Spleen (tissue), 11 donors: Measurements from ENCODE around the gene CNTD1. TPM values are rescaled to one million over a fixed set of nuclear protein-coding genes. Genes with fewer than 3 reads are reported as not detected.

Source experiments
- DNase-seq: peaks from one replicate; pipeline ENCODE4 v3.0.0-alpha.2; 2020
- H3K27ac ChIP-seq, 8 donors: fragments of 200-600 bp; sonication (generic) in 7 of 8; 1 replicate in 4 of 8; 2 replicates in 4 of 8; pipeline versions ENCODE4 v1.5.0 to v1.8.0; 2016 to 2021; ENCODE audit warnings: inconsistent platforms in 4 of 8, mild to moderate bottlenecking in 4 of 8, moderate library complexity in 1 of 8
- H3K27me3 ChIP-seq, 7 donors: fragments of 200-600 bp; sonication (generic) in 6 of 7; replicated peaks in 1 of 7; 1 replicate in 4 of 7; 2 replicates in 3 of 7; pipeline versions ENCODE4 v1.5.0 to v1.8.0; 2016 to 2021; ENCODE audit warnings: inconsistent platforms in 3 of 7, mild to moderate bottlenecking in 1 of 7
- H3K36me3 ChIP-seq, 6 donors: fragments of 200-600 bp; sonication (generic) in 5 of 6; 1 replicate in 4 of 6; 2 replicates in 2 of 6; pipeline versions ENCODE4 v1.5.0 to v1.8.0; 2016 to 2021; ENCODE audit warnings: inconsistent platforms in 2 of 6
- H3K4me1 ChIP-seq, 6 donors: fragments of 200-600 bp; sonication (generic) in 5 of 6; 1 replicate in 3 of 6; 2 replicates in 3 of 6; pipeline versions ENCODE4 v1.5.0 to v1.8.0; 2016 to 2021; ENCODE audit warnings: inconsistent platforms in 3 of 6
- H3K4me3 ChIP-seq, 8 donors: fragments of 200-600 bp; sonication (generic) in 7 of 8; 1 replicate in 4 of 8; 2 replicates in 4 of 8; pipeline versions ENCODE4 v1.5.0 to v1.8.0; 2016 to 2021; ENCODE audit warnings: inconsistent platforms in 4 of 8, mild to moderate bottlenecking in 4 of 8, moderate library complexity in 2 of 8
- H3K9me3 ChIP-seq, 8 donors: fragments of 200-600 bp; sonication (generic) in 7 of 8; 1 replicate in 4 of 8; 2 replicates in 4 of 8; pipeline versions ENCODE4 v1.5.0 to v1.8.0; 2016 to 2021; ENCODE audit warnings: inconsistent platforms in 4 of 8
- POLR2A ChIP-seq, 3 donors: fragments of 450-650 bp; IDR thresholded peaks; one replicate each; pipeline ENCODE4 v1.5.1; 2017; ENCODE audit warnings: antibody characterized with exemption in 3 of 3, mild to moderate bottlenecking in 1 of 3
- POLR2AphosphoS5 ChIP-seq, 3 donors: sonication (generic); formaldehyde crosslinking; IDR thresholded peaks; one replicate each; pipeline ENCODE4 v1.5.1; 2017; ENCODE audit warnings: antibody characterized with exemption in 3 of 3
- WGBS, 5 donors: extraction: QIAGEN DNeasy Blood & Tissue Kit in 3 of 5; methylation state at CpG; one replicate each; pipeline versions ENCODE4 v1.1.5 to v1.1.7; 2013 to 2018; 5-methylcytosine and 5-hydroxymethylcytosine counted together
- intact Hi-C: fragments of 100-400 bp; cut with DNase I; formaldehyde crosslinking; loops from one replicate; pipeline ENCODE4 v1.15.0; 2023; ENCODE audit warnings: low total_unique reads
- polyA plus RNA-seq, 3 donors: library from polyadenylated mRNA; stranded (reverse); fragments of 200-250 nt; gene quantifications; one replicate each; pipeline ENCODE4 v1.2.1, GENCODE V29; 2013
- total RNA-seq, 7 donors: library from RNA; depleted of rRNA in 3 of 7; stranded (reverse); fragments of >200 nt in 3 of 7; fragmentation: NEBNext Ultra II Directional in 4 of 7; extraction: Animal tissue kit (Norgen Biotek cat#: 25700) in 4 of 7; gene quantifications; one replicate each; pipeline versions ENCODE4 v1.1.0 to v1.2.1, GENCODE V29; 2016 to 2021
- TF ChIP-seq, protein P1 (sequence below), 11 experiments: fragments of 200-600 bp in 7 of 11; fragments of 450-650 bp in 4 of 11; sonication (generic) in 4 of 11; IDR thresholded peaks in 8 of 11; conservative IDR thresholded peaks in 3 of 11; 1 replicate in 7 of 11; 2 replicates in 4 of 11; pipeline versions ENCODE4 v1.4.0 to v1.8.0; 2016 to 2021; ENCODE audit warnings: antibody characterized with exemption in 11 of 11, inconsistent platforms in 4 of 11, mild to moderate bottlenecking in 1 of 11
- donor health status: healthy with polysubstance abuse.
- donor health status: DM: no; HTN: no; CAD: no; lungs with moderate emphysema.
- donor health status: DM: no; HTN: no; CAD: no.
- donor health status: Bipolar disorder and iron deficiency.
- donor health status: healthy.
- donor health status: DM: no; HTN: no; CAD: no.
- donor health status: DM: yes; HTN: yes; CAD: no.

Gene CNTD1
- total and polyA plus RNA-seq, 10 donors, result 0.17 to 0.26 (median 0.24) TPM; not detected in 7

DNA sequence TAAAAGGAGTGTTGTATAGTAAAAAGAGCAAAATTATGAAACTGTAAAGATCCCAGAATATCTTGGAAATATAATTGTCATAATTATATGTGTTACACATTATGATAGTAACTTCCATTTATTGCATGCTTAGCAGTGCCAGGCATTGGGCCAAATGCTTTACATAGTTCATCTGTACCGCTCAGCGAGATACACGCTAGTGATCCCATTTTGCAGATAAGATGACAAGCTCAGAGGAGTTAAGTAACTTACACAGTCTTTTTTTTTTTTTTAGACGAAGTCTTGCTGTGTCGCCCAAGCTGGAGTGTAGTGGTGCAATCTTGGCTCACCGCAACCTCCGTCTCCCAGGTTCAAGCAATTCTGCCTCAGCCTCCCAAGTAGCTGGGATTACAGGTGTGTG lies 47.0 kb upstream of the CNTD1 start:
- Histone ChIP-seq H3K36me3 (no peaks in the 10 kb centered on the region), H3K4me1 (peaks cover 0 to 30% (median 10%) of the 10 kb centered on the region in 6 donors), H3K27ac (no peak overlapping the region), H3K4me3 (no peak overlapping the region), H3K27me3 (peaks cover 0 to 14% (median 0%) of the 10 kb centered on the region in 7 donors), H3K9me3 (no peaks in the 10 kb centered on the region)
- 68 to 86% (median 85%) methylated on average over 7 of the region's 7 CpGs for WGBS, 5 donors
- TF ChIP-seq POLR2AphosphoS5 (IDR thresholded peaks at IDR 0.05) (no peak), POLR2A (IDR thresholded peaks at IDR 0.05) (no peak)
- TF ChIP-seq, protein P1, sequence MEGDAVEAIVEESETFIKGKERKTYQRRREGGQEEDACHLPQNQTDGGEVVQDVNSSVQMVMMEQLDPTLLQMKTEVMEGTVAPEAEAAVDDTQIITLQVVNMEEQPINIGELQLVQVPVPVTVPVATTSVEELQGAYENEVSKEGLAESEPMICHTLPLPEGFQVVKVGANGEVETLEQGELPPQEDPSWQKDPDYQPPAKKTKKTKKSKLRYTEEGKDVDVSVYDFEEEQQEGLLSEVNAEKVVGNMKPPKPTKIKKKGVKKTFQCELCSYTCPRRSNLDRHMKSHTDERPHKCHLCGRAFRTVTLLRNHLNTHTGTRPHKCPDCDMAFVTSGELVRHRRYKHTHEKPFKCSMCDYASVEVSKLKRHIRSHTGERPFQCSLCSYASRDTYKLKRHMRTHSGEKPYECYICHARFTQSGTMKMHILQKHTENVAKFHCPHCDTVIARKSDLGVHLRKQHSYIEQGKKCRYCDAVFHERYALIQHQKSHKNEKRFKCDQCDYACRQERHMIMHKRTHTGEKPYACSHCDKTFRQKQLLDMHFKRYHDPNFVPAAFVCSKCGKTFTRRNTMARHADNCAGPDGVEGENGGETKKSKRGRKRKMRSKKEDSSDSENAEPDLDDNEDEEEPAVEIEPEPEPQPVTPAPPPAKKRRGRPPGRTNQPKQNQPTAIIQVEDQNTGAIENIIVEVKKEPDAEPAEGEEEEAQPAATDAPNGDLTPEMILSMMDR (IDR thresholded peaks at IDR 0.05 in 8 of 11, conservative IDR thresholded peaks at IDR 0.05 in 3 of 11), result no peak
- DNase-seq, result no peak
- intact Hi-C loops, result no loop called here

DNA sequence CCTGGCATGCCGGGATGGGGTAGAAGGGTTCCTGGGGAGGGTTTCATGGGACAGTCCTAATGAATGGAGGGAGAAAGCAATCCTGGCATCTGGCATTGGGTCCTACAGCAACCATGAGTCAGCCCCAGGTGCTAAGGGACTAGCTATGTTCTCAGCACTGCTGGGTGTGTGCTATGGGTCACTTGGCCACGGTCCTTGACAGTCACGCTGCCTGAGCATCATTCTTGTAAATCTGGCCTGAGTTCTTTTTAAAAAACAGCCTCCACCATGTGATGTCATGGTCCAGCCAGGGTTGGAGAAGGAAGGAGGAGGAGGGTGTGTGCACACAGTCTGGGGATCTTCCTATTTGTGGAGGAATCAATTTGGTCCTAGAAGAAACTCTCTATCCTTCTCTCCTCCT lies 43.9 kb upstream of the CNTD1 start:
- 88 to 94% (median 90%) methylated on average over 3 of the region's 3 CpGs for WGBS, 5 donors
- peak; percentile 40 for DNase-seq
- intact Hi-C loops, result no loop called here

GRCh38 chr17:42759982-42760651 lies 38.5 kb upstream of the CNTD1 start:
- peak; percentile 54 for DNase-seq
- WGBS, 5 donors, result 37 to 53% (median 45%) methylated on average over 11 of the region's 11 CpGs
- TF ChIP-seq, protein P1 (IDR thresholded peaks at IDR 0.05 in 8 of 11, conservative IDR thresholded peaks at IDR 0.05 in 3 of 11), result no peak
- TF ChIP-seq POLR2AphosphoS5 (IDR thresholded peaks at IDR 0.05), result peak in 2 of 3 donors; percentile 47 to 49
- Histone ChIP-seq H3K27me3 (peaks cover 0 to 46% (median 22%) of the 10 kb centered on the region in 7 donors), H3K27ac (peak overlapping the region in 4 of 8 donors; percentile 42 to 77 (median 62)), H3K36me3 (no peaks in the 10 kb centered on the region), H3K4me1 (peaks cover 13 to 55% (median 38%) of the 10 kb centered on the region in 6 donors), H3K4me3 (peak overlapping the region in 6 of 8 donors; percentile 16 to 71 (median 46)), H3K9me3 (no peaks in the 10 kb centered on the region)
- intact Hi-C loops, result loop anchor here (5.0 kb wide), 1 partner anchor 38 kb away; no protein-coding TSS in a partner anchor

More for the DNA sequence above, 43.9 kb upstream of the CNTD1 start:
- H3K27me3 ChIP-seq, result peaks cover 0 to 11% (median 0%) of the 10 kb centered on the region in 7 donors
- H3K4me3 ChIP-seq, result no peak overlapping the region
- no peak overlapping the region for H3K27ac ChIP-seq
- no peak for TF ChIP-seq POLR2A (IDR thresholded peaks at IDR 0.05)
- TF ChIP-seq, protein P1 (IDR thresholded peaks at IDR 0.05 in 8 of 11, conservative IDR thresholded peaks at IDR 0.05 in 3 of 11), result no peak
- no peak for TF ChIP-seq POLR2AphosphoS5 (IDR thresholded peaks at IDR 0.05)
- no peaks in the 10 kb centered on the region for H3K36me3 ChIP-seq
- peaks cover under 1 to 27% (median 11%) of the 10 kb centered on the region in 6 donors for H3K4me1 ChIP-seq
- no peaks in the 10 kb centered on the region for H3K9me3 ChIP-seq
